ACHN (cell line): ENCODE results near the gene PREP.
A peak's percentile ranks its signal among the peaks of the same experiment; 100 is the strongest.

Experiments
- DNase-seq: peaks from one replicate; pipeline ENCODE4 v3.0.0-alpha.2; 2015
- in situ Hi-C: cut with HindIII; loops from 2 replicates; pipeline ENCODE4 v1.10.0; 2017; ENCODE audit warnings: low sequenced_read_pairs, low pct_ligation_motif_present, low pct_unique_long_range_greater_than_20kb

The PREP gene

GRCh38 chr6:105401247-105402089 is 1.4 kb downstream of the PREP start:
- DNase-seq: no peak

GRCh38 chr6:105400501-105400900 is 2.4 kb downstream of the PREP start:
- in situ Hi-C loops: no loop called here
- no peak for DNase-seq

More at GRCh38 chr6:105401247-105402089, 1.4 kb downstream of the PREP start:
- in situ Hi-C loops: no loop called here

- in situ Hi-C loops: no loop called here
- no peak for DNase-seq
These were observed 4.0 kb downstream of the PREP start for GRCh38 chr6:105398859-105399258.

GRCh38 chr6:105397987-105398386 is 4.9 kb downstream of the PREP start:
- no peak for DNase-seq
- in situ Hi-C loops: no loop called here

GRCh38 chr6:105391705-105392104 is 11.2 kb downstream of the PREP start:
- DNase-seq: no peak
- in situ Hi-C loops: no loop called here

- in situ Hi-C loops: no loop called here
- no peak for DNase-seq
These were observed 13.3 kb downstream of the PREP start for GRCh38 chr6:105389543-105389942.

GRCh38 chr6:105388392-105388791 is 14.5 kb downstream of the PREP start:
- DNase-seq: no peak
- in situ Hi-C loops: no loop called here

GRCh38 chr6:105384004-105384403 is 18.9 kb downstream of the PREP start:
- in situ Hi-C loops: no loop called here

GRCh38 chr6:105382958-105383357 is 19.9 kb downstream of the PREP start:
- in situ Hi-C loops: no loop called here
- no peak for DNase-seq

More at GRCh38 chr6:105384004-105384403, 18.9 kb downstream of the PREP start:
- peak; percentile 14 for DNase-seq

- in situ Hi-C loops: no loop called here
- DNase-seq: no peak
These were observed 20.4 kb downstream of the PREP start for GRCh38 chr6:105382496-105382895.

- in situ Hi-C loops: no loop called here
- DNase-seq: no peak
These were observed 22.2 kb downstream of the PREP start for GRCh38 chr6:105380634-105381033.

GRCh38 chr6:105375797-105376196 is 27.1 kb downstream of the PREP start:
- no peak for DNase-seq
- in situ Hi-C loops: no loop called here

- in situ Hi-C loops: no loop called here
- DNase-seq: no peak
These were observed 28.9 kb downstream of the PREP start for GRCh38 chr6:105374010-105374420.

- in situ Hi-C loops: no loop called here
- no peak for DNase-seq
These were observed 29.4 kb downstream of the PREP start for GRCh38 chr6:105373481-105373880.

GRCh38 chr6:105372849-105373182 is 30.1 kb downstream of the PREP start:
- in situ Hi-C loops: no loop called here
- no peak for DNase-seq

GRCh38 chr6:105372142-105372848 is 30.6 kb downstream of the PREP start:
- no peak for DNase-seq
- in situ Hi-C loops: no loop called here

GRCh38 chr6:105370351-105370750 is 32.5 kb downstream of the PREP start:
- in situ Hi-C loops: no loop called here
- DNase-seq: no peak

- DNase-seq: no peak
- in situ Hi-C loops: no loop called here
These were observed 33.7 kb downstream of the PREP start for GRCh38 chr6:105369145-105369544.

- no peak for DNase-seq
- in situ Hi-C loops: no loop called here
These were observed 38.6 kb downstream of the PREP start for GRCh38 chr6:105364243-105364642.
